Endothelial cell (in vitro differentiated cells): ENCODE data around the gene CLEC6A. TPM values are rescaled to one million over a fixed set of nuclear protein-coding genes. Genes with fewer than 3 reads are reported as not detected.

Experiments used
- DNase-seq: peaks from one replicate; pipeline ENCODE4 v3.0.0; 2021; ENCODE audit warnings: low spot score
- H3K27ac Mint-ChIP-seq: one replicate; pipeline ENCODE4 v1.8.0; 2021; ENCODE audit warnings: mixed read lengths, inconsistent platforms; ENCODE audit not compliant: unreplicated experiment
- H3K27me3 Mint-ChIP-seq: one replicate; pipeline ENCODE4 v1.8.0; 2021; ENCODE audit warnings: mild to moderate bottlenecking, moderate library complexity, mixed read lengths, inconsistent platforms; ENCODE audit not compliant: unreplicated experiment
- H3K36me3 Mint-ChIP-seq: one replicate; pipeline ENCODE4 v1.8.0; 2021; ENCODE audit warnings: mild to moderate bottlenecking, low read depth, mixed read lengths, inconsistent platforms; ENCODE audit not compliant: unreplicated experiment
- H3K4me1 Mint-ChIP-seq: one replicate; pipeline ENCODE4 v1.8.0; 2021; ENCODE audit warnings: mild to moderate bottlenecking, mixed read lengths, inconsistent platforms; ENCODE audit not compliant: unreplicated experiment
- H3K4me3 Mint-ChIP-seq: one replicate; pipeline ENCODE4 v1.8.0; 2021; ENCODE audit warnings: mild to moderate bottlenecking, mixed read lengths, inconsistent platforms; ENCODE audit not compliant: unreplicated experiment
- H3K9me3 Mint-ChIP-seq: one replicate; pipeline ENCODE4 v1.8.0; 2021; ENCODE audit warnings: mixed read lengths, inconsistent platforms; ENCODE audit not compliant: unreplicated experiment
- total RNA-seq: library from RNA; stranded (reverse); fragmentation: NEBNext Ultra II Directional; extraction: Animal tissue kit (Norgen Biotek cat#: 25700); gene quantifications from one replicate; pipeline ENCODE4 v1.2.1, GENCODE V29; 2021; ENCODE audit not compliant: unreplicated experiment
- TF ChIP-seq, protein P1 (sequence below): fragments of 200-600 bp; sonication (generic); IDR thresholded peaks from one replicate; pipeline ENCODE4 v1.5.0; 2021; ENCODE audit warnings: antibody characterized with exemption; ENCODE audit not compliant: unreplicated experiment

Gene CLEC6A
- total RNA-seq, 1 donor from 2014 or later: not detected

DNA sequence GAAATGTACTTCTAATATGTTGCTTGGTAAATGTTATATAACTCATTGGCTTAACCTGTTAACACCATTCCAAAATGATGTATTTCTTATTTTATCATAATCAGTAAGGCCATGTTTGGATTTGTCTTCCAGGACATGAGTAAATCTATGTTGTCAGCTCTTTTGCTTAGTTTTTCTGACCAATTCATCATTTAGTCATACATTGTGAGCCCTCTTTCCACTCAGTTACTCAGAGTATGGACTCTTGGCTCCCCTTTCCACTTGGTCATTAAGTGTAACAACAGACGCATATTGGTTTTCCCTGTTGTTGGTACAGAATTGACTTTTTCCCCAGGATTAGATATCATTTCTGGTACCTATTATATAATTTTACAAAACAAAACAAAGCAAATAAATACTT lies 48.6 kb downstream of the CLEC6A start:
- Mint-ChIP-seq H3K4me3 (no peak overlapping the region), H3K9me3 (no peaks in the 10 kb centered on the region), H3K27ac (no peak overlapping the region), H3K4me1 (peaks cover 13% of the 10 kb centered on the region), H3K27me3 (peaks cover 4% of the 10 kb centered on the region), H3K36me3 (no peaks in the 10 kb centered on the region)
- TF ChIP-seq, protein P1, sequence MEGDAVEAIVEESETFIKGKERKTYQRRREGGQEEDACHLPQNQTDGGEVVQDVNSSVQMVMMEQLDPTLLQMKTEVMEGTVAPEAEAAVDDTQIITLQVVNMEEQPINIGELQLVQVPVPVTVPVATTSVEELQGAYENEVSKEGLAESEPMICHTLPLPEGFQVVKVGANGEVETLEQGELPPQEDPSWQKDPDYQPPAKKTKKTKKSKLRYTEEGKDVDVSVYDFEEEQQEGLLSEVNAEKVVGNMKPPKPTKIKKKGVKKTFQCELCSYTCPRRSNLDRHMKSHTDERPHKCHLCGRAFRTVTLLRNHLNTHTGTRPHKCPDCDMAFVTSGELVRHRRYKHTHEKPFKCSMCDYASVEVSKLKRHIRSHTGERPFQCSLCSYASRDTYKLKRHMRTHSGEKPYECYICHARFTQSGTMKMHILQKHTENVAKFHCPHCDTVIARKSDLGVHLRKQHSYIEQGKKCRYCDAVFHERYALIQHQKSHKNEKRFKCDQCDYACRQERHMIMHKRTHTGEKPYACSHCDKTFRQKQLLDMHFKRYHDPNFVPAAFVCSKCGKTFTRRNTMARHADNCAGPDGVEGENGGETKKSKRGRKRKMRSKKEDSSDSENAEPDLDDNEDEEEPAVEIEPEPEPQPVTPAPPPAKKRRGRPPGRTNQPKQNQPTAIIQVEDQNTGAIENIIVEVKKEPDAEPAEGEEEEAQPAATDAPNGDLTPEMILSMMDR: no peak
- DNase-seq: no peak

DNA sequence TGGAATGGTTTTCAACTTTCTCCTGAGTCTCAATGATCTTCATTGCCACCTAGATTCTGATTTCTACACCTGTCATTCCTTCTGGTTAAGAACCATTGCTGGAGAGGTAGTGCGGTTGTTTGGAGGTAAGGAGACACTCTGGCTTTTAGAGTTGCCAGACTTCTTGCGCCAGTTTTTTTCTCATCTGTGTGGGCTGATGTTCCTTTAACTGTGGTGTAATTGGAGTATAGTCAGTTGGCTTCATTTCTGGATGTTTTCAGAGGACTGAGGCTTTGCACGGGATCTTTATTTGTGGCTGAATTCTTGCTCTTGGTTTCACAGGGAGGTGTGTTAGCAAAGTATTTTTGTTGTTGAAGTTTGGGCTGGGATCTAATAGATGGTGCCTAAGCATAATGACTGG lies 51.8 kb downstream of the CLEC6A start:
- Mint-ChIP-seq H3K4me1 (no peaks in the 10 kb centered on the region), H3K27me3 (peaks cover 3% of the 10 kb centered on the region), H3K36me3 (no peaks in the 10 kb centered on the region), H3K27ac (no peak overlapping the region), H3K9me3 (no peaks in the 10 kb centered on the region), H3K4me3 (no peak overlapping the region)
- TF ChIP-seq, protein P1: no peak
- DNase-seq: no peak

DNA sequence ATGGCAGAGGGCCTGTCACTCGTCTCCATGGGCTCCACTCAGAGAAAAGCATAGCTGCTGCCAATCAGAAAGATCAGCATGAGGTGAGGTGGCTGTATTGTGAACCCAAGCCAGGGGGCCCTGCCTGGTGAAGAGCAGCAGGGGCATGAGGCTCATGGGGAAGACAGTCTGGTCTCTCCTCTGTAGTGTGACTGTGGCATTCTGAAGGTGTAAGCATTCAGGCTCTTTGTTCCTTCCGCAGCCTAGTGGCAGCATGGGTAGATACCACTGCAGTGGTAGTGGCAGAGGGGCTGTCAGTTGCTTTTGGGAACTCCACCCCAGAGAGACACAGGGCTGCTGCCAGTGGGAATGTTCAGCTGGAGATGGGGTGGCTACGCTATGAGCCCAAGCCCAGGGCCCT lies 52.5 kb downstream of the CLEC6A start:
- H3K9me3 Mint-ChIP-seq: no peaks in the 10 kb centered on the region
- no peak for DNase-seq
- no peaks in the 10 kb centered on the region for H3K4me1 Mint-ChIP-seq
- no peak overlapping the region for H3K27ac Mint-ChIP-seq
- no peaks in the 10 kb centered on the region for H3K36me3 Mint-ChIP-seq
- peaks cover 3% of the 10 kb centered on the region for H3K27me3 Mint-ChIP-seq
- no peak overlapping the region for H3K4me3 Mint-ChIP-seq
- TF ChIP-seq, protein P1: no peak

DNA sequence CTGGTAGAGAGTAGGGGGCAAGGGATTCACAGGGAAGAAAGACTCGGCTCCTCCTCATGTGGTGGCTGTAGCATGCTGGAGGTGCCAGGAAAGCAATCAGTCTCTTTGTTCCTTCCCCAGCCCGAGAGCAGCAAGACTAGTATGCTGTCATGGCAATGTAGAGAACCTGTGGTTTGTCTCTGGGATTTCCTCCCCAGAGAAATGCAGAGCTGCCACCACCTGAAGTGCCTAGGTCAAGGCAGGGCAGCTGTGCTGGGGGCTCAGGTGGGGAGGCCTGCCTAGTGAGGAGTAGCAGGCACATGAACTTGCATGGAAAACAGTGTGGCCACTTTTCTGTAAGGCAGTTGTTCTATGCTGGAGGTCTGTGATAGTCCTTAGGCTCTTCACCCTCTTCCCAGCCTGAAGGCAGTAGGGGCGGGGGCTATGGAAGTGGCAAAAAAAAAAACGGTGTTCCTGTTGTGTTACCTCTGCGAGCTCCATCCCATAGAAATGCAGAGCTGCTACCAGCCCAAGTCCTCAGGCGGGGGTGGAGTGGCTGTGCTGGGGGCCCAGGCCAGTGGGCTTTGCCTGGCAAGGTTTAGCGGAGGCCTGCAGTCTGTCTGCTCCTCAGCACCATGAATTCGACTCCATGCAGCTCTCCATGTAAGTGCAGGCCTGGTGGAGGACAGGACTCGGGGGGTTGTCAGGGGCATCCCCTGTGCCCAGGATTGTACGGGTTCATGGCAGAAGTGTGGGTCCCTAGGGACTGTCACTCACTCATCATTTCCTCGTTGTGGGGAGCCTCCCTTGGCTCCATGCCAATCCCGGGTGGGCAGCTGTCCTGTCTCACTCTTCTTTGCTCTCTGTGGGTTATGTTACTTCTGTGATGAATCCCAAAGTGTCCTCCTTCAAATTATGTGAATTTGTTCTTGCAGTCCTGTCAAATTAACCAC lies 53.4 kb downstream of the CLEC6A start:
- H3K27ac Mint-ChIP-seq: no peak overlapping the region
- H3K36me3 Mint-ChIP-seq: no peaks in the 10 kb centered on the region
- no peaks in the 10 kb centered on the region for H3K9me3 Mint-ChIP-seq
- H3K4me1 Mint-ChIP-seq: peaks cover 4% of the 10 kb centered on the region
- peaks cover 3% of the 10 kb centered on the region for H3K27me3 Mint-ChIP-seq
- no peak for DNase-seq
- no peak overlapping the region for H3K4me3 Mint-ChIP-seq
- TF ChIP-seq, protein P1: no peak

DNA sequence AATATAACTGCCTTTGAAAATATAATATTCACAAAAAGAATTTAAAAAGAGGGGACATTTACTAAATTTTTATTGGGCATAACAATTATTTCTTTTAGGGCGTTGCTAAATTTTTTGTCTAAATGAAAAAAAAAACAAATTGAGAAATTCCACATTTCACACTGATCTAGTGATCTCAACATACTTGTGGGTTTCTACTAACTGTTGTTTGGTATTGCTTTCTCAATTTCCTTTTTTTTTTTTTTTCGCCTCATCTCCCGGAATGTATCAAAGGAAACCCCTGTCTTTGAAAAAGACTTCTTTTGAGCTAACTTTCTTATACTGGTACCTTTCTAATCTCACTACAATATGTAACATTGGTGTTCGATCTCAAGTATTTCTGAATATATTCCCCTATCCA lies 57.5 kb downstream of the CLEC6A start, which contains the start of gene CLEC4D:
TSS of gene CLEC4D (plus strand) at position 248 of the 400 bp plus-strand sequence. CDS start 230 bp downstream, outside the sequence.
- Mint-ChIP-seq H3K27ac (no peak within 1 kb of the TSS), H3K4me1 (peaks cover 4% of the 10 kb centered on the region), H3K9me3 (no peaks in the 10 kb centered on the region), H3K27me3 (no peaks in the 10 kb centered on the region), H3K36me3 (no peaks in the 10 kb centered on the region), H3K4me3 (no peak within 1 kb of the TSS)
- TF ChIP-seq, protein P1: no peak
- no peak for DNase-seq
